HG02973 (cell line): ENCODE measurements around the gene AMIGO3.

Experiments used
- ATAC-seq: cut with Tn5 transposase; IDR thresholded peaks from one replicate; pipeline ENCODE4 v1.9.1; 2021; ENCODE audit warnings: moderate library complexity; ENCODE audit not compliant: unreplicated experiment

AMIGO3 gene

DNA sequence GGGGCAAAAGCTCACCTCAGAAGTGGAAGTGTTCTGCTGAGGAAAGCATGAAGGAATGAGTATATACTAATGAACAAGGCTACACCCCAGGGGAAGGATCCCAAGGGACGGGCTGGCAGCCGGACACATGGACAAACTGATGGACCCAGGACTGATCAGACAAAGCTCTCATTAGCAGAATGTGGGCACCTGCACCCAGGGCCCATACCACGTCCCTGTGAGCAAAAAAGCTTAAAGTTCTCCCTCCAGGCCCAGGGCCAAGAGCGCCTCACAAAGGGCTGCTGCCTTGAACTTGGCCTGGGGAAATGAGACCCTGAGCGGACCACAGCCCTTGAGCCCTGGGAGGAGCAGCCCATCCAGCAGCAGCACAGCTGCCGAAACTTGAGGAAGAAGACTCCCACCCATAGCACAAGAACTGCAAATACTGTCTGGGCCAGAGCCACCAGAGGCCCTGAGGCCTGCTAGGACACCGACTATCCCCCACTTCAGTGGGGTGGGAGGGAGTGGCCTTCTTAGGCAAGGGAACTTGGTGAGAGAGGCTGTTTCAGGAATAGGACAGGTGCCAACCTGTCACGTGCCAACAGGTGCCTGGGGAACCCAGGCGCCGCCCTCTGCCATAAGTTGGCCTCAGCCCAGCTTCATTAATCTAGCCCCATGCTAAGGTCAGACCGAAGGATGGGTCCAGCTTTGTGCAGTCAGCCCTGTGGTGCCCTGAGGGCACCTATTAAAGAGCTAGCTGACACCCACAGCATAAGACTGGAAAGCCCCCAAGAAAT, 6.6 kb upstream of the AMIGO3 start:
- no peak for ATAC-seq

DNA sequence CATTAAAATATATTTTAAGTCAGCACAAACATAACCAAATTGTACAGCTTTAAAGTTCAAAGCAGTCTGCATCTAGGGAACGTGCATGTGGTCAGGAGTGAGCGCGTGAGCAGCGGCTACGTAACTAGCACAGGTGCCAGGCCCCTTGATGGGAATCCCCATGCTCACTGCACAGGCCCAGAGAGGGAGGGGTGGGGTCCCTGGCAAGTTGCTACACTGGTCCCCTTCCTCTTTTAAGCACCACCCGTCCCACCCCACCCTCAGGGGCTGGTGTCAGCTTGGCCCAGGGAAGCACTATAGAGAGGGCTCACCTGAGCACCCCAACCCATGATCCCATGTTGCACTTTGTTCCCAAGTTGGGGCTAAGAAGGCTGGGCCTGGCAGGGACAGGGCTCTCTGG, 5.1 kb upstream of the AMIGO3 start:
- ATAC-seq: no peak

DNA sequence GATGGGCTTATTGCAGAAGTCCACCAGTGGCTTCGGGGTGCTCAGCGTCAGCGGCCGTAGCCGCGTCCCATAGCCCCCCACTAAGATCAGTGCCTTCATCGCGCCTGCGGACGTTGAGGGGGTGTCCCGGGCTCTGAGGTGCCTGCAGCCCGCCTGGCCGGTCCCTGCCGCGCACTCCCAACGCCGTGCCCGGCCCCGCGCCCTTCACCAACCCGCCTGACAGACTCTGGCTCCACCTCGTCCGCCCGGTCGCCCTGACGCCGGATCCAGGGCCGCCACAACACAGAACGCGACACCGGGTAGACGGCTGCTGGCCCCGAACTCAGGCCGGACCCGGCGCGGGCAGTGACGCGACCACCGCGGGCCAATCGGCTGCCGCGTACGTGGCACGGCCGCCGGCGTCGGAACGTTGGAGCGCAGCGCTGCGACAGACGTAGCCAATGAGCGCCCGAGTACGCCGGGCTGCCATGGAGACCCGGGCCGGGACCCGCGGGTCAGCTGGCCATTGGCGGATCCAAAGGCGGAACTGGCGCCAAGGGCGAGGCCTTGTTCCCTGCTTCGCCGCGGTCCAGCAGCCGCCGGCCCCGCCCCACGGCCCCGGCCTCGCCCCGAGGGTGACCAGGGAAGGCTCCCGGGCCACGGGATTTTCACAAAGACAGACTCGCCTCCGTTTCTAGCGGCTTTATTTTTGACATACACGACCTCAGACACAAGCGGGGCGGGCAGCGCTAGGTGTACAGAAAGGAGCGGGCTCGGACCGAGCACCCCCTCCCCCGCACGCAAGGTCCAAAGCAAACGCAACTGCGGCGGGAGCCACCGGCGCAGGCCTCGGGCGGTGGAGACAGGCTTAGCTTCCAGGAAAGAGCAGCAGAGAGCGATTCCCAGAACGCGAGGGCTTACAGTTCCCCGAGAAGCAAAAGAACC, 4.4 kb upstream of the AMIGO3 start, which contains the start of gene GMPPB:
Gene GMPPB, minus strand, starts transcription at position 324 of the 924 bp plus-strand sequence. Its CDS starts 225 bp downstream, at position 99.
- peak; percentile 75 for ATAC-seq

DNA sequence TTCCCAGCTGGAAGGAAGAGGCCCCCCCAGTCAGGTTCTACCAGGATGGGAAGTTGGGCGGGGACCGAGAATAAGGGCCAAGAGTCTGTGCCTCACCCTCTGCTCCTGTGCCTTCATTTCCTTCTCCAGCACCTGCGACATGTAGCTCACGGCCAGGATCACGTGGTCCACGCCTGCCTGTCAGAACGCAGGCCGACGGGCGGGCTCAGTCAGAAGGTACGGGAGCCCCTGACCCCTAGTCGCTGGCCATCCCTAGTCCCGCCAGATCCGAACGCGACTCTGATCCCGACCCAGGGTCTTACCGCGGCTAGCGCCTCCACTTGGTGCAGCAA, 3.8 kb upstream of the AMIGO3 start:
- ATAC-seq: no peak

DNA sequence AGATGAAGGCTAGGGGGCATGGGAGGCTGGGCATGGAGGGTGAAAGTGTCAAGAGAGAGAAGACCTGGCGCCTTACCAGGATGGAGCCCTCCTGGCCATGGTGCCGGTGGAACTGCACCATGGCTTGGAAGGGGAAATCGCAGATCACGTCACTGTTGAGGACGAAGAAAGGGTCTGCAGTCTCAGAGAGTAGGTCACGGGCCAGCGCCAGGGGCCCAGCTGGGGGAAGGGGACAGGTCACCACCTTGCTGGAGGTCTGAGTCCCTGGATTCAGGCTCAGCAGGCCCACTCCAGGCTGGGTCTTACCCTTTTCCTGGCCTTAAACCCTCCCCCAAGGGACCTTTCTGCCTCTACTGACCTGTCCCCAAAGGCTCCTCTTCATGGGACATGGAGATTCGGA, 3.4 kb upstream of the AMIGO3 start:
- ATAC-seq: no peak

DNA sequence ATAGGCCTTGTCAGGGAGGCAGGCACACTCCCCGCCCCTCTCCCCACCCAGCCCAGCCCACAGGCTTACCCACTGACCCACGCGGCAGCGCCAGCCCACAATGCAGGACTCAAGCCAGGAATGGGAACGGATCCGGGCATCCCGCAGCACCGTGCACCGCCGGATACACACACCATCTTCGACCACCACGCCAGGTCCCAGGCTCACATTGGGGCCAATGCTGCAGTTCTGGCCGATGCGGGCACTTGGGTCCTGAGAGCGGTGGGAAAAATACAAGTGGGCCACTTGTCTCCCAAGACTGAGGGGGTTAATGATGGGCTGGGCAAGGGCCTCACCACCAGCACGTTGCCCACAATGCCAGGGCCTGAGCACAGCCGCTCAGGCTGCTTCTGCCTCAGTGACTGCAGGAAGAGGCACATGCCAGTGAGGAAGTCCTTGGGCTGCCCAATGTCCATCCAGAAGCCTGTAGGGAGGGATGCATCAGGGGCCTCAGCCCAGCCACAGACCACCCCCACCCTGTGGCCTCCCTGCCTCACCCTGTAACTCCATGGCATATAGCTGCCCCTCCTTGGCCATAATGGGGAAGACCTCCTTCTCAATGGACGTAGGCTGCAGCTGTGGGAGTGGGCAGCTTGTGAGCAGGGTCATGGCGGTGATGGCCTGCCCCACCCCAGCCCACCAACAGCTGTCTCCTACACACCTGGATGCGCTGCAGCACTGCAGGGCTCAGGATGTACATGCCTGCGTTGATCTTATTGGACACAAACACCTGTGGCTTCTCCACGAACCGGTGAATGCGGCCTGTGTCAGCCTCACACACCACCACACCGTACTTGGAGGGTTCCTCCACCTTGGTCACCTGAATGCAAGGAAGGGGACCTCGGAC, 2.7 kb upstream of the AMIGO3 start:
- ATAC-seq: no peak

DNA sequence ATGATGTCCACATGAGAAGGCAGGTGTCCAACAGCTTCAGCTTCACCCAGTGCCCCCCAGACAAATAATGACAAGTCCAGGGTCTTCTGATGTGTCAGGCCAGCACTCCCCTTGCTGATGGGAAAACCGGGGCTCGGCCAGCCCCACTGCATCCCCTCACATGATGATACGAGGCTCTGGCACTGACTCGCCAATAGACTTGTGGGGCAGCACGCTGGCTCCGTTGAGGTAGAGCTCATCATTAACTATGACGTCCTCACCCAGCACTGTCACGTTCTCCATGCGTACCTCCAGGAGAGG, 2.1 kb upstream of the AMIGO3 start:
- no peak for ATAC-seq

DNA sequence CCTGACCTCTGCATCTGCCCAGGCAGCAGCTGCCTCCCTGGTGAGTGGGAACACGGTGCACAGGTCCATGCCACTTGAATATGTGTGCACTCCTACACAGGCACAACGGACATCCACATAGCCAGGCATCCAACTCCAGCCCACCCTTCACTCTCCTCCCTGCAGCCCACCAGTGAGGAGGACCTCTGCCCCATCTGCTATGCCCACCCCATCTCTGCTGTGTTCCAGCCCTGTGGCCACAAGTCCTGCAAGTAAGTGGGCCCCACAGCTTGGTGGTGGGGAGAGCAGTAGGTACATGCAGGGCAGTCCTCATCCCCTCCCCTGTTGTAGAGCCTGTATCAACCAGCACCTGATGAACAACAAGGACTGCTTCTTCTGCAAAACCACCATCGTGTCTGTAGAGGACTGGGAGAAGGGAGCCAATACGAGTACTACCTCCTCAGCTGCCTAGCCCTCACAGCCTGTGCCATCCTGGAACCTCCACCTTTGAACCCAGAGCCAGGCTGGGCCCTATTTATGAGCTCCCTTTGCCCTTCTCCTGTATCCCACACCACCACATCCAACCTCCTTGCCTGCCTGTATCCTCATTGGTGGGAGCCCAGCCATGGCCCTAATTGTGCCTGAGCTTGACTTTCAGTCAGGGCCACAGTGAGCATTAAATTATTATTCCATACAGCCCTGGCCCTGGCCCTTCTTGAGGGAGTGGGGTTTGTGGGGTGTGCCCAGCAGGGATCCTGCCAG, 1.5 kb upstream of the AMIGO3 start:
- no peak for ATAC-seq

DNA sequence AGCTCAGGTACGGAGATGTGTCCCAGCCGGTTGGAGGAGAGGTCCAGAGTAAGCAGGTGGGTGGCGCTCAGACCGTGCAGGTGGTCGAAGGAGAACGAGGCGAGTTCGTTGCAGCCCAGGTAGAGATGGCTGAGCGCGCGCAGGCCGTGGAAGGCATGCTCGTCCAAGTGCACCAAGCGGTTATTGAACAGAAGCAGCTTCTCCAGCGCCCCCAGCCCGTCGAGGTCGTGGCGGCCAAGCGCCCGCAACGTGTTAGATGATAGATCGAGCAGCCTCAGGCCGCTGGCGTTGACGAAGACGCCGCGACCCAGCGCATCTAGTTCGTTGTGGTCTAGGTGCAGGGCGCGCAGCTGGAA, 648 bp downstream of the AMIGO3 start:
- ATAC-seq: no peak

DNA sequence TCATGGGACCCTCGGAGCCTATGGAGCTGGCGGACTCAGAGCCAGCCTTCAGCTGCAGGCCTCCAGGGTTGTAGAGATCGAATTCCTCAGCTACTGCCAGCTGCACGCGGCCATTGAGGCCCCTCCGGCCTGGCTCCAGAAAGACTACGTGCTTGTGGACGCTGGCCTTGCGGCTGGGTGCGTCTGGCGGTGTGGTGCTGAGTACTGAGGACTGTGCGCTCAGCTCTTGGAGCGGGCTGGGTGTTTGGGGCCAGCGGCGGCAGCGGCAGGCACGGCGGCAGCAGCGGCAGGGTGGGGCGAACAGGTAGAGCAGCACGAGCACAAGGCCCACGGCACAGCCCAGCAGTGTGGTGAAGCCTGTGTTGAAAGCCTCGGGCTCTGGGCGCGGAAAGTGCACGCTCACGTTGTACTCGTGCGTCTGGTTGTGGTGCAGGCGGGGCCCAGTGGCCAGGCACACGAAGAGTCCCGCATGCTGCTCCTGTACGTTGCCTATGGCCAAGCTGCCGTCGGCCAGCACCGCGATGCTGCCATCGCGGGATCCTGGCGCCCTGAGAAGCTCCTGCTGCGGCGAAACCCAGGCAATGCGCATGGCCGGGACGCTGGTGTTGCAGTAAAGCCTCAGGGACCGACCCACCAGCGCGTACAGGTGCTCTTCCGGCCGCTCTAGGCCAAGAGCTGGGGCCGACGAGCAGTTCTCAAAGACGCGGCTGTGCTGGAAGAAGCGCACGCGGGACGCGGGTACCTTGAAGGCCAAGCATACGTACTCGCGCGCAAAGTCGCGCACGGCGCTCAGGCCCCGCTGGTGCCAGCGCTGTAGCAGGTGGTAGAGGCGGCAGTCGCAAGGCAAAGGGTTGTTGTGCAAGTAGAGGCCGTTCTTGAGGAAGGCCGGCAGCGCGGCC, 1.3 kb downstream of the AMIGO3 start:
- ATAC-seq: no peak

DNA sequence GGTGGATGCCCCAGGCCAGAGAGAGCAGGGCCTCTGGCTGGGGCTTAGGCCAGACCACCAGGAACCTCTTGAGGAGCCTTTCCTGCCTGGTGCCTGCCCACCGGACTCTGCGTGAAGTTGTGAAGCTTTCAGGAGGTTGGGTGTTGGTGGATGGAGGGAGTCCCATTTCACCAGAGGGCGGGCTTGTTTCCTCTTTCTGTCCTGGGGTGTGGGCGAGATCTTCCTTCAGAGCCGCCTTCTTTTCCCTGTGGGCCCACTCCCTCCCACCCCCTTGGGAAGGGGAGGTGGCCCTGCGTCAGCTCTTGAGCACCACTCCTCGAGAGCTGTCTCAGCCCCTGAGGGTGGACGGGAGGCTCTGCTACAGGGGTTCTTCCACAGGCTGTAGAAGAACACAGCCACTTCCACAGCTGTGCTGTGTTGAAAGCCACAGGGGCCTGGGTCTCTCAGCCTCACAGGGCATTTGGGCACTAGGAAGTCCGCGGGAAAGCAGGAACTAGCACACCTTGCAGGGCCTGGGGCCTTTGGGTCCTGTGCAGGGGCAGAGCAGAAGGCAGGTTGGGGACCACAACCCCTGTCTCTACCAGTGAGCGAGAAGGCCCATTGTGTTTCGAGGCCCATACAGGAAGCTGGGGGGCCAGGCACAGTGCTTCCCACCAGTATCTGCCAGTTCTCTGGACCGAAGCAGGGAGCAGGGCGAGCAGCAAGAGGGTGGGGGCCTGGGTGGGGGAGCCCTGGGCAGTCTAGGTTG, 2.1 kb downstream of the AMIGO3 start:
- ATAC-seq: no peak

DNA sequence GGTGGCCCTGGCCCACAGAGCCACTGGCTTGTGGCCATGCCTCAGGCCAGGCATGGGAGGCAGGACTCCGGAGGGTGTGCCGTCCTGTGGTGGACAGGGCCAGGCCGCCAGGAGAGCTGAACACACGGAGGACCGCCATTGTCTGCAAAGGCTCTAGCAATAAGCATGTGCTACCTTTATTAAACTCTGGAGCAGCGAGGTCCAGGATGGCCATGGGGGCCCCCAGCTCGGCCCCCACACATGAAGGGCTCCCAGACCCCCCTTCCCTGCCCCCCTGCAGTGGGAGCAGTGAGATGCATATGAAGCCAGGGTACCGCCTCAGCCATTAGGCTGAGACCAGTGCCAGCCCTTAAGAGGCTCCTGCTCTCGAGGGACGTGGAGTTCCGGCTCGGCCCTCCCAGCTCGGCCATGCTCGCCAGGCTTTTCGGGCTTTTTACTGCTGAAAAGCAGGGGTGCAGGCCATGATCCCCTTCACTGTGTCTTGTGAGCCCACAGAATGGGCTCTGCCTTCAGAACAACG, 2.7 kb downstream of the AMIGO3 start:
- ATAC-seq: no peak

DNA sequence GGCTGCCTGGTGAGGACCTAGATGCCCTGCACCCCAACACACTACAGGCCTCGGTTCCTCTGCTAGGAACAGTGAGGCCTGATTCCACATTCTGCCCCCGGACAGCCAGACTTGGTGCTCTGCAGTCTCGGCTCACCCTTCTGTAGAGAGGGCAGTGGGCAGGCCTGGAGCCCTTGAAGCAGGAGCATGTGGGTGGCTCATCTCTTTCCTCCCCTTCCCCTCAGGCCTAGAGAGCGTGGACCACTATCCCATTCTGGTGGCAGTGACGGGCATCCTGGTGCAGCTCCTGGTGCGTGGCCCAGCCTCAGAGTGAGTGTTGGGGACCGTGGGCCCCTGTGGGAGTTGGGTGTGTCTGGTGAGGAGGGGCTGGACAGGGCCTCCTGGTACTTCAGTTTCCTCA, 3.3 kb downstream of the AMIGO3 start:
- ATAC-seq: no peak

DNA sequence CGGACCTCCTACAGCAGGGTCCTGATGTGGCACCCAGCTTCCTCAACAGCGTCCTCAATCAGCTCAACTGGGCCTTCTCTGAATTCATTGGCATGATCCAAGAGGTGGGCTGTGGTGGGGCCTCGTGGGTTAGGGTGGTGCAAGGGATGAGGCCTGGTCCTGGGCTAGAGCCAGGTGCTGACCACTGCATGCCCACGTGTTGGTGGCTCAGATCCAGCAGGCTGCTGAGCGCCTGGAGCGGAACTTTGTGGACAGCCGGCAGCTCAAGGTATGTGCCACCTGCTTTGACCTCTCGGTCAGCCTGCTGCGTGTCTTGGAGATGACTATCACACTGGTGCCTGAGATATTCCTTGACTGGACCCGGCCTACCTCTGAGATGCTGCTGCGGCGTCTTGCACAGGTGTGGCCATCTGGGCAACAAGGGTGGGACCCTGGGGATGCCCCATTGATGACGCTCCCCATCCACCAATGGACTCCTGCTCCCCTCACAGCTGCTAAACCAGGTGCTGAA, 3.8 kb downstream of the AMIGO3 start:
- ATAC-seq: no peak

DNA sequence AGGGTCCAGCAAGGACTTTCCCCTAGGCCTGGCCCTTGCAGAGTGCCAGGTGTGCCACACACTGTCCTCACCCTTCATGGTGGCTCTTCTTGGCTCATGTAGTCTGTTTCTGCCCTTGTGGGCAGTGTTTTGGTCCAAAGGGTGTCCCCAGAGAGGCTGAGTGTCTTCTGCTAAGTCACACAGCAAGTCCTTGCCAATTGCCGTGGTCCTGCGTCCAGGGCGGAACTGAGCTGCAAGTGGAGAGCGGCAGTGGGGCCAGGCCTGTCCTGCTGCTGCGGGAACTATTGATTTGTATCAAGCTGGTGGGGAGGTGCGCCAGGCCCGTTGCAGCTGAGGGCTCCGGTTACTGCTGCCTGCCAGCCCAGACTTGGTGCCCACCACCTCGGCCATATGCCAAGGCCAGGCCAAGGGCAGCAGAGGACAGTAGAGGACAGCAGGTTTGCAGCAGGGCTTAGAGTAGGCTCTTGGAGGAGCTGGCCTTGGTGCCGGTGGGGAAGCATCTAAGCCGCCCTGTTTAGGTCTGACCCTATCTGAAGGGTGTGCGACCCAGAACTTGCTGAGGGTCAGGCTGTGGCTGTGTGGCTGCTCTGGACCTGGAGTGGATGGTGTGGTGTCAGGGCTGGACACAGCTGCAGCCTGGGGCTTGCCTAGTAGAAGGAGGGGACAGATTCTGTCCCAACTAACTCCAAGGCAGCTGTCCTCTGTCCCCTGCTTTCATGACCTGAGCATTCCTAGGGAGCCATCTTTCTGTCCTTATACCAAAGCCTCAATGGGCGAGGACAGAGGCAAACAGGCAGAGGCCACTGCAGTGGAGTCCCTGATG, 4.5 kb downstream of the AMIGO3 start:
- ATAC-seq: no peak

DNA sequence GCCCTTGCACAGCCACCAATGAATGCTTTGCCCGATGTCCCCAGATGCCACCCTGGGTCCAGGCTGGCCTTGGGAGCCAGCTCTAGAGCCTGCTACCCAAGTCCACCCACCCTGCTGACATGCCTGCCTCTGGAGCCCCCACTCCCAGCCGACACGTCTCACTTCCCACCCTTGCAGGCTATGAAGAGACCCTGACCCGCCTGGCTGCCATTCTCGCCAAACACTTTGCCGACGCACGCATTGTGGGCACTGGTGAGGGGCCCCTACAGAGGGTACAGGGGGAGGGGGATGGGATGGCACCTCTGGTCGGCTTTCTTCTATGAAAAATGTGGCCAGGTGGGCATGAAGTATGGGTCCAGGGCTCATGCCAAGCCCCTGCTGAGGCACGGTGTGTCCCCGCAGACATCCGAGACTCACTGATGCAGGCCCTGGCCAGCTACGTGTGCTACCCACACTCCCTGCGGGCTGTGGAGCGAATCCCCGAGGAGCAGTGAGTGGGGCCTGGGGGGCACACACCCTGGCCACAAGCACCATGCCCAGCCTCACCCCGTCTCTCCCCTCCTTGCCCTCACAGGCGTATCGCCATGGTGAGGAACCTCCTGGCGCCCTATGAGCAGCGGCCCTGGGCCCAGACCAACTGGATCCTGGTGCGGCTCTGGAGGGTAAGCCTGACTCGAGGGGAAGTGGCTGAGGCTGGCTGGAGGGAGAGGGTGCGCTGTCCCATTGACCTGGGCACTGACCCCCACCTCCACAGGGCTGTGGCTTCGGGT, 6.0 kb downstream of the AMIGO3 start:
- ATAC-seq: no peak
